Transverse colon (tissue), 4 donors: ENCODE measurements around the gene NUP153.

Source experiments
- CTCF ChIP-seq, 5 experiments: fragments of 200-600 bp in 3 of 5; fragments of 450-650 bp in 2 of 5; sonication (generic) in 3 of 5; IDR thresholded peaks; 1 replicate in 2 of 5; 2 replicates in 3 of 5; pipeline ENCODE4 v1.5.1; 2016 to 2017; ENCODE audit warnings: antibody characterized with exemption in 5 of 5, inconsistent platforms in 3 of 5, mild to moderate bottlenecking in 2 of 5, moderate library complexity in 1 of 5
- EP300 ChIP-seq: sonication (generic); formaldehyde crosslinking; IDR thresholded peaks from one replicate; pipeline ENCODE4 v1.6.1; 2017; ENCODE audit warnings: antibody characterized with exemption, low read depth
- POLR2A ChIP-seq: fragments of 450-650 bp; IDR thresholded peaks from one replicate; pipeline ENCODE4 v1.6.1; 2016; ENCODE audit warnings: antibody characterized with exemption, mild to moderate bottlenecking, moderate library complexity
- POLR2AphosphoS5 ChIP-seq, 3 donors: sonication (generic); formaldehyde crosslinking; IDR thresholded peaks; one replicate each; pipeline ENCODE4 v1.6.1; 2016; ENCODE audit warnings: antibody characterized with exemption in 3 of 3

DNA sequence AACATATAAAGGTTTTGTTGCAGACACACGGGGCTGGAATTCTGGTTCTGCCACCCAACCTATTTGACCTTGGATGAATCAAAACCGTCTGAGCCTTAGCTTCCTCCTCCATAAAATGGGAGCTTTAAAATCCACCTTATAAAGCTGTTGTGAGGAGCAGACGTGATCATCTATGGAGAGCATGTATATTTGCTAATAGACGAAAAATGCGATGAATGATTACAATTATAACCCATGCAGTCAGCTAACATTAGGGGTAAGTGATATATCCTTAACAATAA is 586 bp upstream of the NUP153 start:
- TF ChIP-seq CTCF (IDR thresholded peaks at IDR 0.05) (no peak), POLR2AphosphoS5 (IDR thresholded peaks at IDR 0.05) (no peak), EP300 (no peak), POLR2A (no peak)
